HepG2 (cell line): ENCODE measurements around the gene KCNIP4.

Source experiments
- ADNP ChIP-seq: sonication (generic); formaldehyde crosslinking; IDR thresholded peaks from 2 replicates; pipeline ENCODE4 v1.4.0; 2020; ENCODE audit warnings: missing genetic modification reagents
- CBX2 ChIP-seq, 2 experiments: fragments of 200-600 bp in 1 of 2; sonication (generic); formaldehyde crosslinking in 1 of 2; IDR thresholded peaks; 2 replicates each; pipeline versions ENCODE4 v1.7.0 to v1.8.1; 2018 to 2022; ENCODE audit warnings: low read depth in 2 of 2, low read length in 1 of 2, mild to moderate bottlenecking in 1 of 2, missing genetic modification reagents in 1 of 2
- CREB1 ChIP-seq, 2 experiments: fragments of 450-650 bp in 1 of 2; IDR thresholded peaks; 2 replicates each; pipeline ENCODE4 v1.6.1; 2016 to 2017; ENCODE audit warnings: control low read depth in 1 of 2, mild to moderate bottlenecking in 1 of 2, missing compliant biosample characterization in 1 of 2, missing genetic modification characterization in 1 of 2
- CREM ChIP-seq, 2 experiments: sonication (generic) in 1 of 2; formaldehyde crosslinking in 1 of 2; IDR thresholded peaks; 2 replicates each; pipeline versions ENCODE4 v1.4.0 to v1.6.1; 2016 to 2020; ENCODE audit warnings: antibody characterized with exemption in 1 of 2, mild to moderate bottlenecking in 1 of 2, missing genetic modification reagents in 1 of 2
- CTCF ChIP-seq: sonication (generic); formaldehyde crosslinking; IDR thresholded peaks from 2 replicates; pipeline ENCODE4 v1.5.0; 2020; ENCODE audit warnings: mild to moderate bottlenecking, missing genetic modification reagents, moderate library complexity
- GTF3A ChIP-seq: sonication (generic); formaldehyde crosslinking; conservative IDR thresholded peaks from 2 replicates; pipeline ENCODE4 v1.4.0; 2020; ENCODE audit warnings: mild to moderate bottlenecking, missing genetic modification reagents
- NAIF1 ChIP-seq: sonication (generic); formaldehyde crosslinking; IDR thresholded peaks from 2 replicates; pipeline ENCODE4 v1.5.0; 2020; ENCODE audit warnings: mild to moderate bottlenecking, missing genetic modification reagents, borderline replicate concordance
- PHB2 ChIP-seq: fragments of 450-650 bp; IDR thresholded peaks from 2 replicates; pipeline ENCODE4 v1.6.1; 2018; ENCODE audit not compliant: partially characterized antibody
- POLR2A ChIP-seq, 2 experiments: IDR thresholded peaks; 2 replicates each; pipeline ENCODE4 v1.6.1; 2011; ENCODE audit warnings: low read depth in 2 of 2, low read length in 2 of 2, mild to moderate bottlenecking in 1 of 2, moderate library complexity in 1 of 2; ENCODE audit not compliant: insufficient read depth in 1 of 2
- PRMT3 ChIP-seq: sonication (generic); formaldehyde crosslinking; IDR thresholded peaks from 2 replicates; pipeline ENCODE4 v1.8.1; 2022; ENCODE audit warnings: low read depth, mild to moderate bottlenecking, moderate library complexity, missing genetic modification reagents, borderline replicate concordance
- RNF2 ChIP-seq: fragments of 450-650 bp; conservative IDR thresholded peaks from 2 replicates; pipeline ENCODE4 v1.6.1; 2016; ENCODE audit warnings: low read depth
- ZNF121 ChIP-seq: sonication (generic); formaldehyde crosslinking; IDR thresholded peaks from 2 replicates; pipeline ENCODE4 v1.5.0; 2020; ENCODE audit warnings: mild to moderate bottlenecking, missing genetic modification reagents

GRCh38 chr4:21678711-21679110 is 269.9 kb downstream of the KCNIP4 start:
- TF ChIP-seq CTCF (no peak), PRMT3 (no peak), ADNP (CRISPR knock-in tag) (no peak), RNF2 (no peak), POLR2A (IDR thresholded peaks at IDR 0.05; ENCODE audit: insufficient read depth in 1 of 2, low read depth in 2 of 2, low read length in 2 of 2) (no peak), PHB2 (no peak), CREM (IDR thresholded peaks at IDR 0.05) (no peak), CREM (CRISPR knock-in tag; IDR thresholded peaks at IDR 0.05) (no peak), GTF3A (CRISPR knock-in tag) (no peak), CBX2 (IDR thresholded peaks at IDR 0.05; ENCODE audit: low read depth, low read length) (no peak), CBX2 (CRISPR knock-in tag; IDR thresholded peaks at IDR 0.05; ENCODE audit: low read depth) (no peak), NAIF1 (CRISPR knock-in tag) (no peak), ZNF121 (CRISPR knock-in tag) (no peak), CREB1 (IDR thresholded peaks at IDR 0.05) (no peak), CREB1 (CRISPR knock-in tag; IDR thresholded peaks at IDR 0.05) (no peak)
